ENCODE data around the gene NPTN. TPM values are rescaled to one million over a fixed set of nuclear protein-coding genes. Genes with fewer than 3 reads are reported as not detected.
A peak's percentile ranks its signal among the peaks of the same experiment; 100 is the strongest.

Gene NPTN
- total RNA-seq, 3 donors from 2014 or later (not counting 1 experiment from before 2014, with no cell fraction given), result 37.9 to 46.9 (median 46.4) TPM

DNA sequence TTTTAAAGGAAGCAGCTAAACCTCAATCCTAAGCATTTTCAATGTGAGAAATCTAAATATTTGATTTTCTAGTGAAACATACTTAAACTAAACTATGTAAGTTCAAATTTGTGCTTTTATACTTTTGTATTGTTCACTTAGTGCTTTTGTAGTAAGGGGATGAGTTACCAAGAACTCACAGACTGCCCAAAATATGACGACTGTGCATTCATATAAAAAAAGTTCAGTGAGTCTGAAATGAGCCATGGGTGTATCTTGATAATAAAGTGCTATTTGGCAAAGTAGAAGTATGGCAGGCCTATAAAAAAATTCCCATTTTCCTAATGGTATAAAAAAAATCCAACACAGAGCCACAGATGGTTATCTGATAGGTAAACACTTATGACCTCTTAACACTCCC lies 66.2 kb downstream of the NPTN start:
- no peak overlapping the region for H3K27ac Mint-ChIP-seq
- intact Hi-C loops (cut with micrococcal nuclease), result no loop called here
- H3K4me1 Mint-ChIP-seq, result peaks cover 0 to 20% of the 10 kb centered on the region in 2 donors
- TF ChIP-seq, protein P1, sequence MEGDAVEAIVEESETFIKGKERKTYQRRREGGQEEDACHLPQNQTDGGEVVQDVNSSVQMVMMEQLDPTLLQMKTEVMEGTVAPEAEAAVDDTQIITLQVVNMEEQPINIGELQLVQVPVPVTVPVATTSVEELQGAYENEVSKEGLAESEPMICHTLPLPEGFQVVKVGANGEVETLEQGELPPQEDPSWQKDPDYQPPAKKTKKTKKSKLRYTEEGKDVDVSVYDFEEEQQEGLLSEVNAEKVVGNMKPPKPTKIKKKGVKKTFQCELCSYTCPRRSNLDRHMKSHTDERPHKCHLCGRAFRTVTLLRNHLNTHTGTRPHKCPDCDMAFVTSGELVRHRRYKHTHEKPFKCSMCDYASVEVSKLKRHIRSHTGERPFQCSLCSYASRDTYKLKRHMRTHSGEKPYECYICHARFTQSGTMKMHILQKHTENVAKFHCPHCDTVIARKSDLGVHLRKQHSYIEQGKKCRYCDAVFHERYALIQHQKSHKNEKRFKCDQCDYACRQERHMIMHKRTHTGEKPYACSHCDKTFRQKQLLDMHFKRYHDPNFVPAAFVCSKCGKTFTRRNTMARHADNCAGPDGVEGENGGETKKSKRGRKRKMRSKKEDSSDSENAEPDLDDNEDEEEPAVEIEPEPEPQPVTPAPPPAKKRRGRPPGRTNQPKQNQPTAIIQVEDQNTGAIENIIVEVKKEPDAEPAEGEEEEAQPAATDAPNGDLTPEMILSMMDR (IDR thresholded peaks at IDR 0.05), result no peak
- ATAC-seq (no peak), DNase-seq (no peak)
- no peaks in the 10 kb centered on the region for H3K27me3 ChIP-seq (ENCODE audit: control insufficient read depth, insufficient read depth, low read length)
- H3K4me1 ChIP-seq (ENCODE audit: control insufficient read depth, insufficient read depth, low read length), result no peaks in the 10 kb centered on the region
- no peak overlapping the region for H3K4me3 Mint-ChIP-seq
- H3K27me3 Mint-ChIP-seq (ENCODE audit: low read depth in 2 of 2), result no peaks in the 10 kb centered on the region
- H3K9me3 Mint-ChIP-seq, result no peaks in the 10 kb centered on the region
- H3K9me3 ChIP-seq (ENCODE audit: control insufficient read depth, insufficient read depth, low read length), result no peaks in the 10 kb centered on the region
- peaks cover 9% of the 10 kb centered on the region for H3K36me3 Mint-ChIP-seq
- peaks cover 75% of the 10 kb centered on the region for H3K36me3 ChIP-seq (ENCODE audit: control insufficient read depth, insufficient read depth, low read length)
- WGBS (ENCODE audit: insufficient coverage), result 100% methylated on average over 1 of the region's 1 CpG
- no peak overlapping the region for H3K4me3 ChIP-seq (ENCODE audit: low read length)
- H3K27ac ChIP-seq (ENCODE audit: low read length), result no peak overlapping the region

GRCh38 chr15:73564255-73564654 lies 68.9 kb downstream of the NPTN start:
- intact Hi-C loops (cut with micrococcal nuclease), result no loop called here
- no peak overlapping the region for H3K27ac ChIP-seq (ENCODE audit: low read length)
- peaks cover 9% of the 10 kb centered on the region for H3K36me3 Mint-ChIP-seq
- H3K4me3 ChIP-seq (ENCODE audit: low read length), result no peak overlapping the region
- H3K4me1 Mint-ChIP-seq, result peaks cover 0 to 14% of the 10 kb centered on the region in 2 donors
- H3K27ac Mint-ChIP-seq, result no peak overlapping the region
- no peaks in the 10 kb centered on the region for H3K9me3 ChIP-seq (ENCODE audit: control insufficient read depth, insufficient read depth, low read length)
- peaks cover 56% of the 10 kb centered on the region for H3K36me3 ChIP-seq (ENCODE audit: control insufficient read depth, insufficient read depth, low read length)
- no peak overlapping the region for H3K4me3 Mint-ChIP-seq
- no peaks in the 10 kb centered on the region for H3K4me1 ChIP-seq (ENCODE audit: control insufficient read depth, insufficient read depth, low read length)
- 29% methylated on average over 6 of the region's 6 CpGs for WGBS (ENCODE audit: insufficient coverage)
- H3K27me3 Mint-ChIP-seq (ENCODE audit: low read depth in 2 of 2), result no peaks in the 10 kb centered on the region
- ATAC-seq, result no peak
- DNase-seq, result no peak
- TF ChIP-seq, protein P1 (IDR thresholded peaks at IDR 0.05), result no peak
- H3K9me3 Mint-ChIP-seq, result no peaks in the 10 kb centered on the region
- no peaks in the 10 kb centered on the region for H3K27me3 ChIP-seq (ENCODE audit: control insufficient read depth, insufficient read depth, low read length)

GRCh38 chr15:73560501-73561117 lies 72.6 kb downstream of the NPTN start:
- Mint-ChIP-seq H3K27me3 (ENCODE audit: low read depth in 2 of 2) (no peaks in the 10 kb centered on the region), H3K4me1 (peaks cover 0 to 9% of the 10 kb centered on the region in 2 donors), H3K27ac (no peak overlapping the region), H3K9me3 (no peaks in the 10 kb centered on the region), H3K4me3 (no peak overlapping the region), H3K36me3 (peaks cover 12% of the 10 kb centered on the region)
- H3K27me3 ChIP-seq (ENCODE audit: control insufficient read depth, insufficient read depth, low read length), result no peaks in the 10 kb centered on the region
- no peak overlapping the region for H3K4me3 ChIP-seq (ENCODE audit: low read length)
- intact Hi-C loops (cut with micrococcal nuclease), result loop anchor here (1.0 kb wide), 2 partner anchors 76 to 140 kb away; no protein-coding TSS in a partner anchor
- no peaks in the 10 kb centered on the region for H3K9me3 ChIP-seq (ENCODE audit: control insufficient read depth, insufficient read depth, low read length)
- H3K27ac ChIP-seq (ENCODE audit: low read length), result no peak overlapping the region
- peak in 1 of 2 donors; percentile 67 for DNase-seq
- no peaks in the 10 kb centered on the region for H3K4me1 ChIP-seq (ENCODE audit: control insufficient read depth, insufficient read depth, low read length)
- 93% methylated on average over 2 of the region's 2 CpGs for WGBS (ENCODE audit: insufficient coverage)
- TF ChIP-seq, protein P1 (IDR thresholded peaks at IDR 0.05), result peak; percentile 48
- peak; percentile 55 to 72 (median 69) for ATAC-seq
- peaks cover 44% of the 10 kb centered on the region for H3K36me3 ChIP-seq (ENCODE audit: control insufficient read depth, insufficient read depth, low read length)

- Histone ChIP-seq H3K4me1 (ENCODE audit: control insufficient read depth, insufficient read depth, low read length) (no peaks in the 10 kb centered on the region), H3K27ac (ENCODE audit: low read length) (no peak overlapping the region), H3K36me3 (ENCODE audit: control insufficient read depth, insufficient read depth, low read length) (peaks cover 32% of the 10 kb centered on the region), H3K9me3 (ENCODE audit: control insufficient read depth, insufficient read depth, low read length) (no peaks in the 10 kb centered on the region), H3K4me3 (ENCODE audit: low read length) (no peak overlapping the region), H3K27me3 (ENCODE audit: control insufficient read depth, insufficient read depth, low read length) (no peaks in the 10 kb centered on the region)
- H3K36me3 Mint-ChIP-seq, result peaks cover 12% of the 10 kb centered on the region
- no peaks in the 10 kb centered on the region for H3K27me3 Mint-ChIP-seq (ENCODE audit: low read depth in 2 of 2)
- ATAC-seq (no peak), DNase-seq (no peak)
- WGBS (ENCODE audit: insufficient coverage), result 100% methylated on average over 1 of the region's 1 CpG
- H3K9me3 Mint-ChIP-seq, result no peaks in the 10 kb centered on the region
- H3K4me3 Mint-ChIP-seq, result no peak overlapping the region
- TF ChIP-seq, protein P1 (IDR thresholded peaks at IDR 0.05), result no peak
- intact Hi-C loops (cut with micrococcal nuclease), result no loop called here
- H3K27ac Mint-ChIP-seq, result no peak overlapping the region
- H3K4me1 Mint-ChIP-seq, result no peaks in the 10 kb centered on the region
Measured at GRCh38 chr15:73558529-73558928, 74.7 kb downstream of the NPTN start.
